NCI-H82 treated with DMSO at 0.1 percent for 48 hours (cell line): ENCODE results near the gene CDC73.

Source experiments
- DNase-seq: peaks from one replicate; lab custom pipeline; 2025; ENCODE audit not compliant: unreplicated experiment; lab: John Stamatoyannopoulos, UW

Gene CDC73

GRCh38 chr1:193121616-193122593 lies at the start of gene CDC73:
TSS of gene CDC73 (plus strand) at chr1:193122031. CDS start at chr1:193122201, 170 bp downstream.
- DNase-seq: peak; percentile 88

GRCh38 chr1:193077991-193078390 lies 43.8 kb upstream of the CDC73 start:
- no peak for DNase-seq

- no peak for DNase-seq
Observed at GRCh38 chr1:193079187-193079586, 42.6 kb upstream of the CDC73 start.

- no peak for DNase-seq
Observed at GRCh38 chr1:193083365-193084088, 38.3 kb upstream of the CDC73 start.

GRCh38 chr1:193085263-193085662 lies 36.6 kb upstream of the CDC73 start:
- no peak for DNase-seq

- no peak for DNase-seq
Observed at GRCh38 chr1:193086342-193086741, 35.5 kb upstream of the CDC73 start.

- DNase-seq: no peak
Observed at GRCh38 chr1:193087893-193088292, 33.9 kb upstream of the CDC73 start.

GRCh38 chr1:193090865-193091264 lies 31.0 kb upstream of the CDC73 start:
- no peak for DNase-seq

GRCh38 chr1:193094112-193094511 lies 27.7 kb upstream of the CDC73 start:
- DNase-seq: no peak

GRCh38 chr1:193102662-193103061 lies 19.2 kb upstream of the CDC73 start:
- no peak for DNase-seq

GRCh38 chr1:193103759-193104501 lies 17.9 kb upstream of the CDC73 start:
- DNase-seq: no peak

GRCh38 chr1:193104502-193104906 lies 17.3 kb upstream of the CDC73 start:
- no peak for DNase-seq

GRCh38 chr1:193104907-193105820 lies 16.7 kb upstream of the CDC73 start, which contains the start of gene GLRX2:
TSS of gene GLRX2 (minus strand) at chr1:193105414. CDS start at chr1:193105382, 32 bp downstream.
- DNase-seq: peak; percentile 76

GRCh38 chr1:193105821-193106177 lies 16.0 kb upstream of the CDC73 start:
- DNase-seq: no peak

- DNase-seq: no peak
Observed at GRCh38 chr1:193108471-193108870, 13.4 kb upstream of the CDC73 start.

- no peak for DNase-seq
Observed at GRCh38 chr1:193109619-193110018, 12.2 kb upstream of the CDC73 start.

GRCh38 chr1:193110246-193110645 lies 11.6 kb upstream of the CDC73 start:
- no peak for DNase-seq

GRCh38 chr1:193110864-193111263 lies 11.0 kb upstream of the CDC73 start:
- no peak for DNase-seq

GRCh38 chr1:193111641-193112090 lies 10.2 kb upstream of the CDC73 start:
- DNase-seq: no peak
